Measurements from ENCODE around the gene TOMT. TPM values are rescaled to one million over a fixed set of nuclear protein-coding genes. Genes with fewer than 3 reads are reported as not detected.
"Not testable (repeated sequence)": the region's sequence is repeated elsewhere in the genome, so short reads cannot be mapped to it uniquely, and the experiment has no call there.

Gene TOMT
- total RNA-seq, 1 donor from 2014 or later = not detected

DNA sequence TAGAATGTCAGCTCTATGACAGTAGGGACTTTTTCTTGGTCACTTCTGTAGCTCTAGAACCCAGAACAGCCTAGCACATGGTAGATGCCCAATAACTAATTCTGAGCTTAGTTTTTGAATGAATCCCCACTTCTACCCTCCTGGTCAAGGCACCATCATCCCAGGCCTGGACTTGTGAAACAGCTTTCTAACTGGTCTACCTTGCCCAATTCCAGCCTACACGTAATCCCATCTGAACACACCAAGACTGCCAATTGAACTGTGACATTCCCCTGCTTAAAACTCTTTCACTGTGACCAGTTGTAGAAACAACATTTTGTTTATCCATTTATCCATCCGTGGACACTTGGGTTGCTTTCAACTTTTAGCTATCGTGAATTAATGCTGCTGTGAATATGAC lies 23.7 kb downstream of the TOMT start:
- Histone ChIP-seq H3K9me3 (ENCODE audit: insufficient read depth, low read depth, low read length) (peaks cover 9% of the 10 kb centered on the region), H4K20me1 (ENCODE audit: insufficient read depth, low read length) (no peaks in the 10 kb centered on the region), H3K36me3 (ENCODE audit: insufficient read depth, low read length) (no peaks in the 10 kb centered on the region), H3K27me3 (ENCODE audit: insufficient read depth, low read length) (peaks cover 11% of the 10 kb centered on the region), H3K4me2 (ENCODE audit: low read length) (no peak overlapping the region), H3K27ac (ENCODE audit: low read depth, low read length) (no peak overlapping the region), H2AFZ (ENCODE audit: low read depth, low read length) (no peak overlapping the region), H3K4me3 (ENCODE audit: insufficient read depth, low read depth, low read length) (no peak overlapping the region), H3K4me1 (ENCODE audit: insufficient read depth, low read length) (no peaks in the 10 kb centered on the region), H3K9ac (ENCODE audit: low read length) (no peak overlapping the region), H3K79me2 (ENCODE audit: insufficient read depth, low read length) (no peaks in the 10 kb centered on the region)
- H3K9me3 Mint-ChIP-seq (ENCODE audit: unreplicated experiment) = peaks cover 23% of the 10 kb centered on the region
- H3K36me3 Mint-ChIP-seq (ENCODE audit: low read depth, unreplicated experiment) = peaks cover under 1% of the 10 kb centered on the region
- no peak overlapping the region for H3K27ac Mint-ChIP-seq (ENCODE audit: unreplicated experiment)
- H3K27me3 Mint-ChIP-seq (ENCODE audit: low read depth, unreplicated experiment) = peaks cover 36% of the 10 kb centered on the region
- DNase-seq (ENCODE audit: low read depth) (no peak), FAIRE-seq (no peak)
- TF ChIP-seq, protein P1, sequence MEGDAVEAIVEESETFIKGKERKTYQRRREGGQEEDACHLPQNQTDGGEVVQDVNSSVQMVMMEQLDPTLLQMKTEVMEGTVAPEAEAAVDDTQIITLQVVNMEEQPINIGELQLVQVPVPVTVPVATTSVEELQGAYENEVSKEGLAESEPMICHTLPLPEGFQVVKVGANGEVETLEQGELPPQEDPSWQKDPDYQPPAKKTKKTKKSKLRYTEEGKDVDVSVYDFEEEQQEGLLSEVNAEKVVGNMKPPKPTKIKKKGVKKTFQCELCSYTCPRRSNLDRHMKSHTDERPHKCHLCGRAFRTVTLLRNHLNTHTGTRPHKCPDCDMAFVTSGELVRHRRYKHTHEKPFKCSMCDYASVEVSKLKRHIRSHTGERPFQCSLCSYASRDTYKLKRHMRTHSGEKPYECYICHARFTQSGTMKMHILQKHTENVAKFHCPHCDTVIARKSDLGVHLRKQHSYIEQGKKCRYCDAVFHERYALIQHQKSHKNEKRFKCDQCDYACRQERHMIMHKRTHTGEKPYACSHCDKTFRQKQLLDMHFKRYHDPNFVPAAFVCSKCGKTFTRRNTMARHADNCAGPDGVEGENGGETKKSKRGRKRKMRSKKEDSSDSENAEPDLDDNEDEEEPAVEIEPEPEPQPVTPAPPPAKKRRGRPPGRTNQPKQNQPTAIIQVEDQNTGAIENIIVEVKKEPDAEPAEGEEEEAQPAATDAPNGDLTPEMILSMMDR (IDR thresholded peaks at IDR 0.05; ENCODE audit: insufficient read depth, low read depth, low read length) = no peak
- TF ChIP-seq EZH2 (IDR thresholded peaks at IDR 0.05; ENCODE audit: insufficient read depth, low read length) = no peak
- no peaks in the 10 kb centered on the region for H3K4me1 Mint-ChIP-seq (ENCODE audit: low read depth, unreplicated experiment)
- H3K4me3 Mint-ChIP-seq (ENCODE audit: unreplicated experiment) = no peak overlapping the region

DNA sequence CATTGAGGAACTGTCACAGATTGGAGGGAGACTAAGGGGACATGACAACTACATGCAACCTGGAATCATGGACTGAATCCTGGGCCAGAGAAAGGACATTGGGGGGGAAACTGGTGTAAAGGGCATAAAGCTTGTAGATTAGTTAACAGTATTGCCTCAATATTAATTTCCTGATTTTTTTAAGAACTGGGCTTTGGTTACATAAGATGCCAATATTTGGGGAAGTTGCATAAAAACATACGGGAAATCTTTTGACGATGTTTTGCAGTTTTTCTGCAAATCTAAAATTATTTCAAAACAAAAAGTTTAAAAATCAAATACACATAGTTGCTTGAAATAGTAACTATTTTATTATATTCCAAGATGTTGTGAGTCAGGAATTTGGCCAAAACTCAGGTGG lies 26.9 kb downstream of the TOMT start:
- DNase-seq (ENCODE audit: low read depth) (no peak), FAIRE-seq (no peak)
- no peak overlapping the region for H3K4me3 ChIP-seq (ENCODE audit: insufficient read depth, low read depth, low read length)
- peaks cover 11% of the 10 kb centered on the region for H3K27me3 ChIP-seq (ENCODE audit: insufficient read depth, low read length)
- no peak overlapping the region for H3K27ac ChIP-seq (ENCODE audit: low read depth, low read length)
- H3K27ac Mint-ChIP-seq (ENCODE audit: unreplicated experiment) = no peak overlapping the region
- no peak overlapping the region for H2AFZ ChIP-seq (ENCODE audit: low read depth, low read length)
- no peak overlapping the region for H3K9ac ChIP-seq (ENCODE audit: low read length)
- H3K27me3 Mint-ChIP-seq (ENCODE audit: low read depth, unreplicated experiment) = peaks cover 38% of the 10 kb centered on the region
- no peaks in the 10 kb centered on the region for H3K4me1 ChIP-seq (ENCODE audit: insufficient read depth, low read length)
- H3K36me3 Mint-ChIP-seq (ENCODE audit: low read depth, unreplicated experiment) = no peaks in the 10 kb centered on the region
- no peak overlapping the region for H3K4me3 Mint-ChIP-seq (ENCODE audit: unreplicated experiment)
- peaks cover 6% of the 10 kb centered on the region for H3K9me3 ChIP-seq (ENCODE audit: insufficient read depth, low read depth, low read length)
- H3K9me3 Mint-ChIP-seq (ENCODE audit: unreplicated experiment) = peaks cover 18% of the 10 kb centered on the region
- no peaks in the 10 kb centered on the region for H3K36me3 ChIP-seq (ENCODE audit: insufficient read depth, low read length)
- no peaks in the 10 kb centered on the region for H4K20me1 ChIP-seq (ENCODE audit: insufficient read depth, low read length)
- no peaks in the 10 kb centered on the region for H3K4me1 Mint-ChIP-seq (ENCODE audit: low read depth, unreplicated experiment)
- no peaks in the 10 kb centered on the region for H3K79me2 ChIP-seq (ENCODE audit: insufficient read depth, low read length)
- no peak overlapping the region for H3K4me2 ChIP-seq (ENCODE audit: low read length)
- no peak for TF ChIP-seq EZH2 (IDR thresholded peaks at IDR 0.05; ENCODE audit: insufficient read depth, low read length)

DNA sequence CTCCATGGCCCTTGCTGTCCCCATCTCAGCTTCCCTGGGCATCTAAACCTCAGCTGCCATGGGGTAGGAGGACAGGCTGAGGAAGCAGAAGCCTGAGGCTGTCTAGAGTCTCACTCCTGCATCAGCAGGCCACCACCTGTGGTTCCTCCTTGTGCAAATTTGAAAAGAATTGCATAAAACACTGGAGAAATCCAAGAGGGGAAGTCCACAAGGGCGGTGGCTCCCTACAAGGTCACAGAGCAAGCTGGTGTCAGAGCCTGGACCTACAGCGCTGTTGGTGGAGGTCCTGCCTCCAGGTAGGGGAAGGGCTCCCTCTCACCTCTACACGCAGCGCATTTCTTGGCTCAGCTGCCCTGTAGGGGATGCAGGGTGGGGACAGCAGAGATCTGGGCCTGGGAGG lies 29.7 kb downstream of the TOMT start, which contains the start of gene FOLR3:
Gene FOLR3 (plus strand): TSS at position 253 of the 400 bp plus-strand sequence. CDS start 228 bp downstream, outside the sequence.
- H3K4me1 Mint-ChIP-seq (ENCODE audit: low read depth, unreplicated experiment); H3K4me1 ChIP-seq (ENCODE audit: insufficient read depth, low read length); DNase-seq (ENCODE audit: low read depth); H3K9me3 ChIP-seq (ENCODE audit: insufficient read depth, low read depth, low read length); H3K36me3 Mint-ChIP-seq (ENCODE audit: low read depth, unreplicated experiment); H3K4me3 Mint-ChIP-seq (ENCODE audit: unreplicated experiment); H3K9me3 Mint-ChIP-seq (ENCODE audit: unreplicated experiment); FAIRE-seq; H3K4me2 ChIP-seq (ENCODE audit: low read length); H3K79me2 ChIP-seq (ENCODE audit: insufficient read depth, low read length); H3K27me3 ChIP-seq (ENCODE audit: insufficient read depth, low read length); H3K4me3 ChIP-seq (ENCODE audit: insufficient read depth, low read depth, low read length); H3K9ac ChIP-seq (ENCODE audit: low read length); H4K20me1 ChIP-seq (ENCODE audit: insufficient read depth, low read length); H3K36me3 ChIP-seq (ENCODE audit: insufficient read depth, low read length); H3K27ac Mint-ChIP-seq (ENCODE audit: unreplicated experiment): not testable (repeated sequence)
- peak within 1 kb of the TSS; percentile 2 for H3K27ac ChIP-seq (ENCODE audit: low read depth, low read length)
- H2AFZ ChIP-seq (ENCODE audit: low read depth, low read length) = peak within 1 kb of the TSS; percentile 21
- peaks cover 28% of the 10 kb centered on the region for H3K27me3 Mint-ChIP-seq (ENCODE audit: low read depth, unreplicated experiment)

Data from astrocyte (in vitro differentiated cells and primary cell).